SU-DHL-6 (cell line): ENCODE data around the gene KIAA2012.

Source experiments
- H2AFZ ChIP-seq: fragments of 200-600 bp; sonication (generic); 2 replicates; pipeline ENCODE4 v1.6.1; 2014; ENCODE audit warnings: low read depth, mild to moderate bottlenecking, moderate library complexity, mixed read lengths, antibody characterized with exemption, low read length; ENCODE audit not compliant: severe bottlenecking
- H3F3A ChIP-seq: fragments of 200-600 bp; shearing (Covaris generic); 2 replicates; pipeline ENCODE4 v1.6.0; 2016; ENCODE audit warnings: antibody characterized with exemption, mild to moderate bottlenecking; ENCODE audit not compliant: insufficient read depth
- H3K27ac ChIP-seq: fragments of 200-600 bp; sonication (generic); 2 replicates; pipeline ENCODE4 v1.5.1; 2016; ENCODE audit warnings: low read depth, mild to moderate bottlenecking, low read length, moderate library complexity, mixed read lengths
- H3K27me3 ChIP-seq: fragments of 200-600 bp; sonication (generic), shearing (Covaris generic); 2 replicates; pipeline ENCODE4 v1.6.0; 2014; ENCODE audit warnings: mild to moderate bottlenecking, low read length
- H3K36me3 ChIP-seq: fragments of 200-600 bp; sonication (generic); 2 replicates; pipeline ENCODE4 v1.6.1; 2014; ENCODE audit warnings: mild to moderate bottlenecking, low read length, mixed read lengths
- H3K4me2 ChIP-seq: fragments of 300-600, 200-600 bp; shearing (Covaris generic), sonication (generic); 2 replicates; pipeline ENCODE4 v1.6.0; 2014; ENCODE audit warnings: low read length, low read depth, mild to moderate bottlenecking; ENCODE audit not compliant: poor library complexity, severe bottlenecking
- H3K4me3 ChIP-seq: fragments of 200-600 bp; sonication (generic); 2 replicates; pipeline ENCODE4 v1.5.1; 2014; ENCODE audit warnings: antibody characterized with exemption, low read length, mild to moderate bottlenecking, mixed read lengths; ENCODE audit not compliant: insufficient read depth, poor library complexity, severe bottlenecking
- H3K79me2 ChIP-seq: fragments of 200-600 bp; sonication (generic); 2 replicates; pipeline ENCODE4 v1.6.1; 2014; ENCODE audit warnings: mild to moderate bottlenecking, low read length, moderate library complexity; ENCODE audit not compliant: insufficient read depth
- H3K9ac ChIP-seq: fragments of 200-600 bp; sonication (generic); 2 replicates; pipeline ENCODE4 v1.7.0; 2014; ENCODE audit warnings: mild to moderate bottlenecking, low read length
- H3K9me2 ChIP-seq: fragments of 200-600 bp; sonication (generic); replicated peaks from 2 replicates; pipeline ENCODE4 v1.6.1; 2014; ENCODE audit warnings: low read length; ENCODE audit not compliant: insufficient read depth
- H3K9me3 ChIP-seq: fragments of 200-600 bp; sonication (generic); 2 replicates; pipeline ENCODE4 v1.6.1; 2014; ENCODE audit warnings: low read length, mixed read lengths; ENCODE audit not compliant: insufficient read depth
- H4K20me1 ChIP-seq: fragments of 200-600 bp; sonication (generic); 2 replicates; pipeline ENCODE4 v1.6.1; 2014; ENCODE audit warnings: low read depth, mild to moderate bottlenecking, antibody characterized with exemption, low read length, moderate library complexity, mixed read lengths
- EZH2phosphoT487 ChIP-seq: fragments of 200-600 bp; sonication (generic), shearing (Covaris generic); conservative IDR thresholded peaks from 2 replicates; pipeline ENCODE4 v1.6.1; 2018; ENCODE audit warnings: mild to moderate bottlenecking, antibody characterized with exemption, low read length, moderate library complexity, mixed read lengths
- TF ChIP-seq, protein P1 (sequence below): fragments of 200-600 bp; sonication (generic); IDR thresholded peaks from one replicate; pipeline ENCODE4 v1.5.1; 2017; ENCODE audit warnings: antibody characterized with exemption, mild to moderate bottlenecking, low read length, moderate library complexity; ENCODE audit not compliant: insufficient read depth, poor library complexity, severe bottlenecking

The KIAA2012 gene

DNA sequence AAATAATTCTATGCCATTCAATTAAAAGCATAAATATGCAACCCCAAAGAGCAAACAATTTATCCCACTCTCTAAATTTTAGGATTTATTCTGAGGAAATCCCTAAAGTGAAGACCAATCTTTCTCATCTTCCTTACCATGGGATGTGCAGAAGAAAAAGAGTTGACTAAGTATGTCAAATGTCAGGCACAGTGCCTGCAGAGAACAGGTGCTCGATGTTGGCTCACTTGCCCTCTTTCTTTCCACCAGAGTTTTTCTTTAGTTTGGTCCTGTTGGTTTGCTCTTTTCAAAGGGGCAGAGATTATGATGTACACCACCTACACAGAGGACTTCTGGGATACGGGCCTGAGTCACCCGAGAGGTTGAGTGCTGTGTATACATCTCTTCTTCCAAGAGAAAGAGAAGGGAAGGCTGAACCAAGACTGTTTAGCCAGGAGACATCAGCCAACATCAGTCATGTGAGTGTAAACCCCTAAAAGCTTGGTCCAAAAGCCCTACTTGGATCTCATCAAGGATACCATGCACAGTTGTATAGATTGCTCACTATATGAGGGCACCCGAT lies 113.7 kb downstream of the KIAA2012 start:
- no peak overlapping the region for H3K9ac ChIP-seq
- no peak overlapping the region for H2AFZ ChIP-seq
- TF ChIP-seq EZH2phosphoT487, result no peak
- TF ChIP-seq, protein P1, sequence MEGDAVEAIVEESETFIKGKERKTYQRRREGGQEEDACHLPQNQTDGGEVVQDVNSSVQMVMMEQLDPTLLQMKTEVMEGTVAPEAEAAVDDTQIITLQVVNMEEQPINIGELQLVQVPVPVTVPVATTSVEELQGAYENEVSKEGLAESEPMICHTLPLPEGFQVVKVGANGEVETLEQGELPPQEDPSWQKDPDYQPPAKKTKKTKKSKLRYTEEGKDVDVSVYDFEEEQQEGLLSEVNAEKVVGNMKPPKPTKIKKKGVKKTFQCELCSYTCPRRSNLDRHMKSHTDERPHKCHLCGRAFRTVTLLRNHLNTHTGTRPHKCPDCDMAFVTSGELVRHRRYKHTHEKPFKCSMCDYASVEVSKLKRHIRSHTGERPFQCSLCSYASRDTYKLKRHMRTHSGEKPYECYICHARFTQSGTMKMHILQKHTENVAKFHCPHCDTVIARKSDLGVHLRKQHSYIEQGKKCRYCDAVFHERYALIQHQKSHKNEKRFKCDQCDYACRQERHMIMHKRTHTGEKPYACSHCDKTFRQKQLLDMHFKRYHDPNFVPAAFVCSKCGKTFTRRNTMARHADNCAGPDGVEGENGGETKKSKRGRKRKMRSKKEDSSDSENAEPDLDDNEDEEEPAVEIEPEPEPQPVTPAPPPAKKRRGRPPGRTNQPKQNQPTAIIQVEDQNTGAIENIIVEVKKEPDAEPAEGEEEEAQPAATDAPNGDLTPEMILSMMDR, result no peak
- H3K27me3 ChIP-seq, result no peaks in the 10 kb centered on the region
- no peak overlapping the region for H3K4me3 ChIP-seq
- no peaks in the 10 kb centered on the region for H3K36me3 ChIP-seq
- H3K4me2 ChIP-seq, result no peak overlapping the region
- no peaks in the 10 kb centered on the region for H3K9me3 ChIP-seq
- H3K27ac ChIP-seq, result no peak overlapping the region
- H3F3A ChIP-seq, result no peaks in the 10 kb centered on the region
- H4K20me1 ChIP-seq, result no peaks in the 10 kb centered on the region
- H3K9me2 ChIP-seq, result no peaks in the 10 kb centered on the region
- no peaks in the 10 kb centered on the region for H3K79me2 ChIP-seq

DNA sequence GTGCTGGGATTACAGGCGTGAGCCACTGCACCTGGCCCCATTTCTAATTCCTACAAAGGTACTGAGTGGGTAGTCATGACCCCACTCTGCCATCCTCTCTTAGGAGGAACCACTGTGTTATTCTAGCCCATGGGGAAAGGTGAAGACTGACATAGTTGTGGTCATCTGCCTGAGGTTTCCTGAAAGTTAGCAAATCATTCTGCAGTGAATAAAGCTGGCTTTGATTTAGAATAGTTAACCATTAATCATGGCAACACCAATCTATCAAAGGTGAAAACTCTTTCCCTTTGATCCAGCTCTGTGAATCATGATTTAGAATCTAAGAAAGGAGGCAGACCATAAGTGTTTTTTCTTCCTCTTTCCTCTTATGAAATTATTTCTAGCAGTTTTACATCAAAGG lies 114.5 kb downstream of the KIAA2012 start:
- no peak overlapping the region for H3K9ac ChIP-seq
- H3K4me2 ChIP-seq, result no peak overlapping the region
- TF ChIP-seq EZH2phosphoT487, result no peak
- TF ChIP-seq, protein P1, result no peak
- no peaks in the 10 kb centered on the region for H3K27me3 ChIP-seq
- no peak overlapping the region for H3K4me3 ChIP-seq
- H3K79me2 ChIP-seq, result no peaks in the 10 kb centered on the region
- H3F3A ChIP-seq, result no peaks in the 10 kb centered on the region
- no peaks in the 10 kb centered on the region for H4K20me1 ChIP-seq
- H3K9me2 ChIP-seq, result no peaks in the 10 kb centered on the region
- H3K36me3 ChIP-seq, result no peaks in the 10 kb centered on the region
- no peak overlapping the region for H2AFZ ChIP-seq
- H3K9me3 ChIP-seq, result no peaks in the 10 kb centered on the region
- no peak overlapping the region for H3K27ac ChIP-seq

DNA sequence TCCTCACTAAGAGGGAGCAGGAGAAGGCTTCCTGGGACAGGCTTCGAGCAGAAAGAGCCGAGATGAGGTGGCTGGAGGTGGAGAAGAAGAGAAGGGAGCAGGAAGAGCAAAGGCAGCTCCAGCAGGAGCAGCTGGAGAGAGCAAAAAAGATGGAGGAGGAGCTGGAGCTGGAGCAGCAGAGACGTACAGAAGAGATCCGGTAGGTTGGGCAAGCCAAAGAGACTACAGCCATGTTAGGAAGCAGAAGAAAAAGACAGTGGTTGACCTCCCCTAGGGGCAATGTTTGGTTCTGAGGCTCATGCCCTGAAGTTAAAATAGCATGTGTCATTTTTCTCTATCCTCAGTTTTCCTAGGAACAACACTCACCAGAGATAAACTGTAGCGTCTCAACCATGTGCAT lies 120.2 kb downstream of the KIAA2012 start:
- Histone ChIP-seq H3K79me2 (no peaks in the 10 kb centered on the region), H3K27me3 (no peaks in the 10 kb centered on the region), H3K27ac (no peak overlapping the region), H3K4me3 (no peak overlapping the region), H3K4me2 (no peak overlapping the region), H3F3A (no peaks in the 10 kb centered on the region), H2AFZ (no peak overlapping the region), H4K20me1 (no peaks in the 10 kb centered on the region), H3K9ac (no peak overlapping the region), H3K9me3 (no peaks in the 10 kb centered on the region), H3K9me2 (no peaks in the 10 kb centered on the region), H3K36me3 (no peaks in the 10 kb centered on the region)
- no peak for TF ChIP-seq EZH2phosphoT487
- TF ChIP-seq, protein P1, result no peak
